ENCODE measurements around the gene UBE2E2.

DNA sequence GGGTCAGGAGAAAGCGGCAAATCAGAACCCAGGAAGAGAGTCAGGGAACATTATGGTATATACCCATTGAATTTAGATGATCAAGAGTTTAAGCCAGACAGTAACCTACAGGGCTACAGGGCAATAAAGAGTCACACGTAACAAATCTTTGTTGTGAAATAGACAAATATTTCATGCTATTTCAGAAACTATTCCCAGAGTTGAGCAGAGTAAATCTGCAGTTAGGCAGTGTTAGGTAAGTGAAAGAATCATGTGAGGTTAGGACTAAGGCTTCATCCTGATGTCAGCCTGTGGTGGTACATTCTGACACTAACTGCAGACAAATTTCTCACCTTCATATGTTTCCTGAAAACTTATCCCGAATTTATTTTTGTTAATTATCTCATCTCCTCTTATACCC lies 153.0 kb downstream of the UBE2E2 start:
- TF ChIP-seq POLR2A (IDR thresholded peaks at IDR 0.05), result no peak
- TF ChIP-seq, protein P1, sequence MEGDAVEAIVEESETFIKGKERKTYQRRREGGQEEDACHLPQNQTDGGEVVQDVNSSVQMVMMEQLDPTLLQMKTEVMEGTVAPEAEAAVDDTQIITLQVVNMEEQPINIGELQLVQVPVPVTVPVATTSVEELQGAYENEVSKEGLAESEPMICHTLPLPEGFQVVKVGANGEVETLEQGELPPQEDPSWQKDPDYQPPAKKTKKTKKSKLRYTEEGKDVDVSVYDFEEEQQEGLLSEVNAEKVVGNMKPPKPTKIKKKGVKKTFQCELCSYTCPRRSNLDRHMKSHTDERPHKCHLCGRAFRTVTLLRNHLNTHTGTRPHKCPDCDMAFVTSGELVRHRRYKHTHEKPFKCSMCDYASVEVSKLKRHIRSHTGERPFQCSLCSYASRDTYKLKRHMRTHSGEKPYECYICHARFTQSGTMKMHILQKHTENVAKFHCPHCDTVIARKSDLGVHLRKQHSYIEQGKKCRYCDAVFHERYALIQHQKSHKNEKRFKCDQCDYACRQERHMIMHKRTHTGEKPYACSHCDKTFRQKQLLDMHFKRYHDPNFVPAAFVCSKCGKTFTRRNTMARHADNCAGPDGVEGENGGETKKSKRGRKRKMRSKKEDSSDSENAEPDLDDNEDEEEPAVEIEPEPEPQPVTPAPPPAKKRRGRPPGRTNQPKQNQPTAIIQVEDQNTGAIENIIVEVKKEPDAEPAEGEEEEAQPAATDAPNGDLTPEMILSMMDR (IDR thresholded peaks at IDR 0.05), result no peak
